K562 (cell line): ENCODE data around the gene ZNF346. TPM values are rescaled to one million over a fixed set of nuclear protein-coding genes. Genes with fewer than 3 reads are reported as not detected.

Experiments used
- ARID2 ChIP-seq: fragments of 450-650 bp; IDR thresholded peaks from 2 replicates; pipeline ENCODE4 v1.6.1; 2017; ENCODE audit warnings: antibody characterized with exemption, mild to moderate bottlenecking
- ARNT ChIP-seq, 2 experiments: fragments of 450-650 bp; IDR thresholded peaks; 2 replicates each; pipeline ENCODE4 v1.6.1; 2016; ENCODE audit warnings: mild to moderate bottlenecking in 1 of 2
- BRD4 ChIP-seq: fragments of 200-600 bp; sonication (generic); IDR thresholded peaks from 2 replicates; pipeline ENCODE4 v1.6.1; 2017; ENCODE audit warnings: inconsistent platforms
- COPS2 ChIP-seq: fragments of 450-650 bp; conservative IDR thresholded peaks from 2 replicates; pipeline ENCODE4 v1.6.1; 2016; ENCODE audit warnings: mild to moderate bottlenecking, moderate library complexity
- HCFC1 ChIP-seq: IDR thresholded peaks from 2 replicates; pipeline ENCODE4 v1.6.1; 2012; ENCODE audit warnings: low read depth, low read length, improper control_type of control experiment
- HMG20A ChIP-seq: fragments of 450-650 bp; formaldehyde crosslinking; conservative IDR thresholded peaks from 2 replicates; pipeline ENCODE4 v1.4.0; 2020; ENCODE audit warnings: mild to moderate bottlenecking, mixed read lengths
- ILF3 ChIP-seq: fragments of 450-650 bp; IDR thresholded peaks from 2 replicates; pipeline ENCODE4 v1.6.1; 2018; ENCODE audit warnings: antibody characterized with exemption, mild to moderate bottlenecking, moderate library complexity, borderline replicate concordance
- KAT8 ChIP-seq: fragments of 450-650 bp; IDR thresholded peaks from 2 replicates; pipeline ENCODE4 v1.6.1; 2016; ENCODE audit warnings: low read depth, mild to moderate bottlenecking
- MAFK ChIP-seq: IDR thresholded peaks from 2 replicates; pipeline ENCODE4 v1.6.1; 2011; ENCODE audit warnings: low read length, improper control_type of control experiment
- MCM5 ChIP-seq: fragments of 450-650 bp; IDR thresholded peaks from 2 replicates; pipeline ENCODE4 v1.6.1; 2016; ENCODE audit warnings: low read depth
- PCBP2 ChIP-seq: fragments of 200-400 bp; formaldehyde crosslinking; IDR thresholded peaks from 2 replicates; pipeline ENCODE4 v1.6.1; 2018; ENCODE audit warnings: low read length, low read depth, mild to moderate bottlenecking, moderate library complexity; ENCODE audit not compliant: poor library complexity, severe bottlenecking
- PHB2 ChIP-seq: fragments of 450-650 bp; IDR thresholded peaks from 2 replicates; pipeline ENCODE4 v1.6.1; 2017; ENCODE audit warnings: low read depth
- SMARCE1 ChIP-seq: fragments of 450-650 bp; IDR thresholded peaks from 2 replicates; pipeline ENCODE4 v1.7.1; 2016; ENCODE audit warnings: mild to moderate bottlenecking
- THRAP3 ChIP-seq: fragments of 450-650 bp; IDR thresholded peaks from 2 replicates; pipeline ENCODE4 v1.6.1; 2016; ENCODE audit warnings: mild to moderate bottlenecking, inconsistent platforms, borderline replicate concordance
- ZNF316 ChIP-seq: fragments of 450-650 bp; IDR thresholded peaks from 2 replicates; pipeline ENCODE4 v1.6.1; 2016
- polyA plus RNA-seq, 8 experiments: library from polyadenylated mRNA; depleted of rRNA in 4 of 8; stranded (reverse) in 5 of 8; unstranded in 3 of 8; fragments of >200 nt; fragmentation: Nextera tagmentation in 2 of 8; fragmentation: Illumina TruSeq in 1 of 8; extraction: Ambion mirVana in 2 of 8; extraction: Trizol in 1 of 8; gene quantifications; 2 replicates each; pipeline versions ENCODE4 v1.2.1 to v1.2.3, GENCODE V29; 2011 to 2014; ENCODE audit warnings: inconsistent platforms in 1 of 8, missing spikeins in 1 of 8
- total RNA-seq, 7 experiments: library from RNA; depleted of rRNA in 6 of 7; stranded (reverse); fragments of >200 nt in 6 of 7; fragmentation: Illumina TruSeq in 2 of 7; extraction: Trizol in 2 of 7; gene quantifications; 2 replicates each; pipeline versions ENCODE4 v1.2.1 to v1.2.3, GENCODE V29; 2011 to 2021; ENCODE audit warnings: low replicate concordance in 1 of 7
- TF ChIP-seq, protein P1 (sequence below): fragments of 450-650 bp; IDR thresholded peaks from 2 replicates; pipeline ENCODE4 v1.6.1; 2016; ENCODE audit warnings: mild to moderate bottlenecking, moderate library complexity
- TF ChIP-seq, protein P2 (sequence below): IDR thresholded peaks from 2 replicates; pipeline ENCODE4 v1.6.1; 2011; ENCODE audit warnings: borderline replicate concordance, low read depth, mild to moderate bottlenecking, moderate library complexity, low read length; ENCODE audit not compliant: insufficient read depth, poor library complexity, severe bottlenecking

The ZNF346 gene
- total and polyA plus RNA-seq, 9 of the 15 experiments (the other 6 are each of a cell fraction or from before 2014, with no cell fraction given) = 5.0 to 25.1 (median 20.1) TPM

DNA sequence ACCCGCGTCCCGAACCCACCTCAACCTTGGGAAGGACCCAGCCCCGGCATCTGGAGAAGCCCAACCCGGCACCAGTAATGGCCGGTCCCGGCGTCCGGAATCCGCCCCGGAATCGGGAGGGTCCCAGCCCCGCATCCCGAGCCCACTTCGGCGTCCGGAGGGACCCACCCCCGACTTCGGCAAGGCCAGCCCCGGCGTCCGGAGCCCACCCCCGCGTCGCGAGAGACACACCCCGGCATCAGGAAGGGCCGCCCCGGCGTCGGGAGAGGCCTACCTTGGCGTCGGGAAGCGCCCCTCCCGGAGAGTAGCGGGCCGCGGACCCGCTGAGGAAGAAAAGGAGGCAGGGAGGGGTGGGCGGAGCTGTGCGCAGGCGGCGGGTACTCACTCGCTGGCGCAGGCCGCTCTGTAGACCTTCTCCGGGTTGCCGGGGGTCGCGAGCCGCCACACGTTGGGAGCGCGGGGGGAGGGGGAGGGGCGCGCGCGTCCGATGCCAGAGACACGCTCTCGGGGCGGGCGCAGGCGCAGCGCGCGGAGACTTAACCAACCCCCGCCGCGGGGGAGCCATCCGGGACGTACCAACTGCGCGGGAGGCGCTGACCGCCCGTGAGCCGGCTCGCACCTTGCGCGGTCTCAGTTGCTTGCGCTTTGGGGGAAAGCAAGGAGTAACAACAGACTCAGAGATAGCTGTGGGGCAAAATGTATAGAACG is 16.1 kb upstream of the ZNF346 start, which contains the start of gene UIMC1 (continued):
- TF ChIP-seq, protein P1, sequence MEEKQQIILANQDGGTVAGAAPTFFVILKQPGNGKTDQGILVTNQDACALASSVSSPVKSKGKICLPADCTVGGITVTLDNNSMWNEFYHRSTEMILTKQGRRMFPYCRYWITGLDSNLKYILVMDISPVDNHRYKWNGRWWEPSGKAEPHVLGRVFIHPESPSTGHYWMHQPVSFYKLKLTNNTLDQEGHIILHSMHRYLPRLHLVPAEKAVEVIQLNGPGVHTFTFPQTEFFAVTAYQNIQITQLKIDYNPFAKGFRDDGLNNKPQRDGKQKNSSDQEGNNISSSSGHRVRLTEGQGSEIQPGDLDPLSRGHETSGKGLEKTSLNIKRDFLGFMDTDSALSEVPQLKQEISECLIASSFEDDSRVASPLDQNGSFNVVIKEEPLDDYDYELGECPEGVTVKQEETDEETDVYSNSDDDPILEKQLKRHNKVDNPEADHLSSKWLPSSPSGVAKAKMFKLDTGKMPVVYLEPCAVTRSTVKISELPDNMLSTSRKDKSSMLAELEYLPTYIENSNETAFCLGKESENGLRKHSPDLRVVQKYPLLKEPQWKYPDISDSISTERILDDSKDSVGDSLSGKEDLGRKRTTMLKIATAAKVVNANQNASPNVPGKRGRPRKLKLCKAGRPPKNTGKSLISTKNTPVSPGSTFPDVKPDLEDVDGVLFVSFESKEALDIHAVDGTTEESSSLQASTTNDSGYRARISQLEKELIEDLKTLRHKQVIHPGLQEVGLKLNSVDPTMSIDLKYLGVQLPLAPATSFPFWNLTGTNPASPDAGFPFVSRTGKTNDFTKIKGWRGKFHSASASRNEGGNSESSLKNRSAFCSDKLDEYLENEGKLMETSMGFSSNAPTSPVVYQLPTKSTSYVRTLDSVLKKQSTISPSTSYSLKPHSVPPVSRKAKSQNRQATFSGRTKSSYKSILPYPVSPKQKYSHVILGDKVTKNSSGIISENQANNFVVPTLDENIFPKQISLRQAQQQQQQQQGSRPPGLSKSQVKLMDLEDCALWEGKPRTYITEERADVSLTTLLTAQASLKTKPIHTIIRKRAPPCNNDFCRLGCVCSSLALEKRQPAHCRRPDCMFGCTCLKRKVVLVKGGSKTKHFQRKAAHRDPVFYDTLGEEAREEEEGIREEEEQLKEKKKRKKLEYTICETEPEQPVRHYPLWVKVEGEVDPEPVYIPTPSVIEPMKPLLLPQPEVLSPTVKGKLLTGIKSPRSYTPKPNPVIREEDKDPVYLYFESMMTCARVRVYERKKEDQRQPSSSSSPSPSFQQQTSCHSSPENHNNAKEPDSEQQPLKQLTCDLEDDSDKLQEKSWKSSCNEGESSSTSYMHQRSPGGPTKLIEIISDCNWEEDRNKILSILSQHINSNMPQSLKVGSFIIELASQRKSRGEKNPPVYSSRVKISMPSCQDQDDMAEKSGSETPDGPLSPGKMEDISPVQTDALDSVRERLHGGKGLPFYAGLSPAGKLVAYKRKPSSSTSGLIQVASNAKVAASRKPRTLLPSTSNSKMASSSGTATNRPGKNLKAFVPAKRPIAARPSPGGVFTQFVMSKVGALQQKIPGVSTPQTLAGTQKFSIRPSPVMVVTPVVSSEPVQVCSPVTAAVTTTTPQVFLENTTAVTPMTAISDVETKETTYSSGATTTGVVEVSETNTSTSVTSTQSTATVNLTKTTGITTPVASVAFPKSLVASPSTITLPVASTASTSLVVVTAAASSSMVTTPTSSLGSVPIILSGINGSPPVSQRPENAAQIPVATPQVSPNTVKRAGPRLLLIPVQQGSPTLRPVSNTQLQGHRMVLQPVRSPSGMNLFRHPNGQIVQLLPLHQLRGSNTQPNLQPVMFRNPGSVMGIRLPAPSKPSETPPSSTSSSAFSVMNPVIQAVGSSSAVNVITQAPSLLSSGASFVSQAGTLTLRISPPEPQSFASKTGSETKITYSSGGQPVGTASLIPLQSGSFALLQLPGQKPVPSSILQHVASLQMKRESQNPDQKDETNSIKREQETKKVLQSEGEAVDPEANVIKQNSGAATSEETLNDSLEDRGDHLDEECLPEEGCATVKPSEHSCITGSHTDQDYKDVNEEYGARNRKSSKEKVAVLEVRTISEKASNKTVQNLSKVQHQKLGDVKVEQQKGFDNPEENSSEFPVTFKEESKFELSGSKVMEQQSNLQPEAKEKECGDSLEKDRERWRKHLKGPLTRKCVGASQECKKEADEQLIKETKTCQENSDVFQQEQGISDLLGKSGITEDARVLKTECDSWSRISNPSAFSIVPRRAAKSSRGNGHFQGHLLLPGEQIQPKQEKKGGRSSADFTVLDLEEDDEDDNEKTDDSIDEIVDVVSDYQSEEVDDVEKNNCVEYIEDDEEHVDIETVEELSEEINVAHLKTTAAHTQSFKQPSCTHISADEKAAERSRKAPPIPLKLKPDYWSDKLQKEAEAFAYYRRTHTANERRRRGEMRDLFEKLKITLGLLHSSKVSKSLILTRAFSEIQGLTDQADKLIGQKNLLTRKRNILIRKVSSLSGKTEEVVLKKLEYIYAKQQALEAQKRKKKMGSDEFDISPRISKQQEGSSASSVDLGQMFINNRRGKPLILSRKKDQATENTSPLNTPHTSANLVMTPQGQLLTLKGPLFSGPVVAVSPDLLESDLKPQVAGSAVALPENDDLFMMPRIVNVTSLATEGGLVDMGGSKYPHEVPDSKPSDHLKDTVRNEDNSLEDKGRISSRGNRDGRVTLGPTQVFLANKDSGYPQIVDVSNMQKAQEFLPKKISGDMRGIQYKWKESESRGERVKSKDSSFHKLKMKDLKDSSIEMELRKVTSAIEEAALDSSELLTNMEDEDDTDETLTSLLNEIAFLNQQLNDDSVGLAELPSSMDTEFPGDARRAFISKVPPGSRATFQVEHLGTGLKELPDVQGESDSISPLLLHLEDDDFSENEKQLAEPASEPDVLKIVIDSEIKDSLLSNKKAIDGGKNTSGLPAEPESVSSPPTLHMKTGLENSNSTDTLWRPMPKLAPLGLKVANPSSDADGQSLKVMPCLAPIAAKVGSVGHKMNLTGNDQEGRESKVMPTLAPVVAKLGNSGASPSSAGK = peak; percentile 41; the same call in 1 of the 2 replicates
- TF ChIP-seq ARID2 (no peak), SMARCE1 (no peak), ARNT (IDR thresholded peaks at IDR 0.05) (no peak), MAFK (0 out of 2 replicates have a peak, but pooled peaks have one; percentile 3), BRD4 (peak; percentile 66; the same call in 1 of the 2 replicates), HMG20A (no peak), KAT8 (no peak), PCBP2 (no peak), THRAP3 (no peak; the same call in 1 of the 2 replicates), HCFC1 (peak; percentile 55; the same call in 1 of the 2 replicates), COPS2 (no peak), MCM5 (no peak), ILF3 (no peak), PHB2 (no peak), ZNF316 (no peak)
- TF ChIP-seq, protein P2, sequence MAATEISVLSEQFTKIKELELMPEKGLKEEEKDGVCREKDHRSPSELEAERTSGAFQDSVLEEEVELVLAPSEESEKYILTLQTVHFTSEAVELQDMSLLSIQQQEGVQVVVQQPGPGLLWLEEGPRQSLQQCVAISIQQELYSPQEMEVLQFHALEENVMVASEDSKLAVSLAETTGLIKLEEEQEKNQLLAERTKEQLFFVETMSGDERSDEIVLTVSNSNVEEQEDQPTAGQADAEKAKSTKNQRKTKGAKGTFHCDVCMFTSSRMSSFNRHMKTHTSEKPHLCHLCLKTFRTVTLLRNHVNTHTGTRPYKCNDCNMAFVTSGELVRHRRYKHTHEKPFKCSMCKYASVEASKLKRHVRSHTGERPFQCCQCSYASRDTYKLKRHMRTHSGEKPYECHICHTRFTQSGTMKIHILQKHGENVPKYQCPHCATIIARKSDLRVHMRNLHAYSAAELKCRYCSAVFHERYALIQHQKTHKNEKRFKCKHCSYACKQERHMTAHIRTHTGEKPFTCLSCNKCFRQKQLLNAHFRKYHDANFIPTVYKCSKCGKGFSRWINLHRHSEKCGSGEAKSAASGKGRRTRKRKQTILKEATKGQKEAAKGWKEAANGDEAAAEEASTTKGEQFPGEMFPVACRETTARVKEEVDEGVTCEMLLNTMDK = no peak
